Activated CD4-positive, alpha-beta T cell treated with anti-CD3 and anti-CD28 coated beads, Interleukin-2, Interleukin-4, amounts not matched to agents 100 ng/mL and 50 ng/mL, durations not matched to agents 16 hours and 8 hours (primary cell): ENCODE data around the gene FBXO41.

Experiments
- DNase-seq: peaks from one replicate; pipeline ENCODE4 v3.0.0-alpha.2; 2020; ENCODE audit warnings: low spot score

Gene FBXO41, protein sequence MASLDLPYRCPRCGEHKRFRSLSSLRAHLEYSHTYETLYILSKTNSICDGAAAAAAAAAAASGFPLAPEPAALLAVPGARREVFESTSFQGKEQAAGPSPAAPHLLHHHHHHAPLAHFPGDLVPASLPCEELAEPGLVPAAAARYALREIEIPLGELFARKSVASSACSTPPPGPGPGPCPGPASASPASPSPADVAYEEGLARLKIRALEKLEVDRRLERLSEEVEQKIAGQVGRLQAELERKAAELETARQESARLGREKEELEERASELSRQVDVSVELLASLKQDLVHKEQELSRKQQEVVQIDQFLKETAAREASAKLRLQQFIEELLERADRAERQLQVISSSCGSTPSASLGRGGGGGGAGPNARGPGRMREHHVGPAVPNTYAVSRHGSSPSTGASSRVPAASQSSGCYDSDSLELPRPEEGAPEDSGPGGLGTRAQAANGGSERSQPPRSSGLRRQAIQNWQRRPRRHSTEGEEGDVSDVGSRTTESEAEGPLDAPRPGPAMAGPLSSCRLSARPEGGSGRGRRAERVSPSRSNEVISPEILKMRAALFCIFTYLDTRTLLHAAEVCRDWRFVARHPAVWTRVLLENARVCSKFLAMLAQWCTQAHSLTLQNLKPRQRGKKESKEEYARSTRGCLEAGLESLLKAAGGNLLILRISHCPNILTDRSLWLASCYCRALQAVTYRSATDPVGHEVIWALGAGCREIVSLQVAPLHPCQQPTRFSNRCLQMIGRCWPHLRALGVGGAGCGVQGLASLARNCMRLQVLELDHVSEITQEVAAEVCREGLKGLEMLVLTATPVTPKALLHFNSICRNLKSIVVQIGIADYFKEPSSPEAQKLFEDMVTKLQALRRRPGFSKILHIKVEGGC

GRCh38 chr2:73284296-73285158 lies at the start of gene FBXO41:
Gene FBXO41, minus strand, starts transcription at chr2:73284478. Its CDS starts 14,848 bp downstream, at chr2:73269630.
- DNase-seq = peak; percentile 85

GRCh38 chr2:73334045-73334444 lies 49.8 kb upstream of the FBXO41 start:
- DNase-seq = no peak

- no peak for DNase-seq
Observed at GRCh38 chr2:73333564-73333963, 49.3 kb upstream of the FBXO41 start.

GRCh38 chr2:73324126-73324725 lies 39.9 kb upstream of the FBXO41 start:
- no peak for DNase-seq

GRCh38 chr2:73323551-73323950 lies 39.3 kb upstream of the FBXO41 start:
- DNase-seq = no peak

- DNase-seq = no peak
Observed at GRCh38 chr2:73314441-73314840, 30.2 kb upstream of the FBXO41 start.

DNA sequence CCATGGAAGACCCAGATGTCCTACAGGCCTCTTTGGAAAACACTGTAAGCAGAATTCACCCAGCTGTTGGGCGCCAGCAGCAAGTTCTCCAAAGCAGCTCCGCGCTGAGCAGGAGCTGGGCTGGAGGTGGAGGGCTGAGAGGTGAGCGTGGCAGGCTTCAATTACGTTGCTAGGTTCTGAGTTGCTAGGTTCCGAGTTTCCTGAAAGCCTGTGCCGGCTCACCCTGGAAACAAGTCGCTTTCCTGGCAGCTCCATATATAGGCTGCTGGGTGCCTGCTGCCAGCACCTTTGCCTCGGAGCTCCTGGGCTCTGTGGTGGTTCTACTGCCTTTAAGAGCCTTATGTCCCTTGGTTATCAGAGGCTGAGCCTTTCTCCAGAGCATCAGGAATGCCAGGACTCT lies 23.4 kb upstream of the FBXO41 start:
- DNase-seq = no peak

- no peak for DNase-seq
Observed at GRCh38 chr2:73301636-73302035, 17.4 kb upstream of the FBXO41 start.

- no peak for DNase-seq
Observed at GRCh38 chr2:73300926-73301325, 16.6 kb upstream of the FBXO41 start.

GRCh38 chr2:73297586-73297985 lies 13.3 kb upstream of the FBXO41 start:
- DNase-seq = no peak

GRCh38 chr2:73297151-73297559 lies 12.9 kb upstream of the FBXO41 start:
- DNase-seq = no peak

- DNase-seq = no peak
Observed at GRCh38 chr2:73295751-73296400, 11.6 kb upstream of the FBXO41 start.

- no peak for DNase-seq
Observed at GRCh38 chr2:73294239-73294638, 10.0 kb upstream of the FBXO41 start.

- DNase-seq = peak; percentile 91
Observed at GRCh38 chr2:73293534-73294171, 9.4 kb upstream of the FBXO41 start, which contains the start of gene EGR4. Gene EGR4, minus strand, starts transcription at chr2:73293548. Its CDS starts 231 bp downstream, at chr2:73293317.

GRCh38 chr2:73292906-73293533 lies 8.7 kb upstream of the FBXO41 start:
- no peak for DNase-seq

DNA sequence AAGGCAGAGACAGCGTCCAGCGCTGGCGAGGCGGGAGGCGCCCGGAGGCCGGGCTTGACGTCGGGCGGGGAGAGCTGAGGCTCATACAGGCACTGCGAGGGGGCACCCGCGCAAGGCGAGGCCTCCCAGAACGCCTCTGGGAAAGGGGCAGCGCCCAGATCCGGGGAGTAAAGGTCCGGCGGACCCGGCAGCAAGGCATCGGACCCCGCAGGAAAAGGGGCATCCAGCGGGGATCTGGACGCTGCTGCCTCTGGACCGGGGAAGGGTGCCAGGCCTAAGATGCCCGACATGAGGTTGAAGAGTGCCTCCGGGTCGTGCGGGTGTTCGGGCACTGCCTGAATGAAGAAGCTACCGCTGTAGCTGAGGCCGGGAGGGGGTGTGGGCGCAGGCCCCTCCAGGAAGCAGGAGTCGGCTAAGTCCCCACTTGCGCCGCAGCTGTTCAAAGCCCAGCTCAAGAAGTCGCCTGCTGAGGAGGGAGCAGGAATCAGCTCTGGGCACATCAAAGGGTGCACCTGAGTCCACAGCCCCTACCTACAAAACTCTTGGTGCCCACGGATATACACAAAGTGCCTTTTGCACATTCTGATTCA lies 8.1 kb upstream of the FBXO41 start:
- DNase-seq = no peak

GRCh38 chr2:73291461-73292315 lies 7.4 kb upstream of the FBXO41 start:
- no peak for DNase-seq

- DNase-seq = peak; percentile 36
Observed at GRCh38 chr2:73291093-73291460, 6.8 kb upstream of the FBXO41 start.
